H1 (cell line): Measurements from ENCODE around the gene GYPE. TPM values are rescaled to one million over a fixed set of nuclear protein-coding genes. Genes with fewer than 3 reads are reported as not detected.
"Not testable (repeated sequence)": the region's sequence is repeated elsewhere in the genome, so short reads cannot be mapped to it uniquely, and the experiment has no call there.

ENCODE experiments used
- CTCF ChIA-PET: fragments of 300-600 bp; sonication (Branson Sonifier 250); formaldehyde crosslinking; loops from one replicate; lab custom pipeline; 2021; ENCODE audit not compliant: partially characterized antibody; lab: Charles Lee
- POLR2A ChIA-PET: fragments of 300-600 bp; sonication (Branson Sonifier 250); formaldehyde crosslinking; loops from one replicate; lab custom pipeline; 2021; ENCODE audit warnings: inconsistent platforms; ENCODE audit not compliant: partially characterized antibody; lab: Charles Lee
- DNase-seq, 2 experiments: peaks; one replicate each; pipeline versions ENCODE4 v3.0.0 to v3.0.0-alpha.2; 2010 to 2022; ENCODE audit warnings: low spot score in 2 of 2, low read depth in 1 of 2, mixed read lengths in 1 of 2
- FAIRE-seq: peaks from 2 replicates; lab custom pipeline; 2011; peaks lifted over from hg19 to GRCh38; lab: Jason Lieb, UNC
- H2AFZ ChIP-seq: 2 replicates; pipeline ENCODE4 v1.8.1; 2012; ENCODE audit warnings: low read length, inconsistent platforms
- H2AK5ac ChIP-seq: 2 replicates; pipeline ENCODE4 v1.6.1; 2013; ENCODE audit warnings: low read depth, low read length
- H2BK120ac ChIP-seq: replicated peaks from 2 replicates; pipeline ENCODE3; 2013; ENCODE audit warnings: low read depth, low read length, inconsistent platforms
- H2BK12ac ChIP-seq: 2 replicates; pipeline ENCODE4 v1.6.1; 2013; ENCODE audit warnings: low read depth, low read length
- H2BK15ac ChIP-seq: 2 replicates; pipeline ENCODE4 v1.6.1; 2013; ENCODE audit warnings: low read length
- H2BK20ac ChIP-seq: 2 replicates; pipeline ENCODE4 v1.6.1; 2013; ENCODE audit warnings: low read length
- H2BK5ac ChIP-seq: 2 replicates; pipeline ENCODE4 v1.6.1; 2013; ENCODE audit warnings: low read depth, low read length
- H3K14ac ChIP-seq: 2 replicates; pipeline ENCODE4 v1.6.1; 2013; ENCODE audit warnings: inconsistent platforms; ENCODE audit not compliant: insufficient read length
- H3K18ac ChIP-seq: 2 replicates; pipeline ENCODE4 v1.6.1; 2013; ENCODE audit warnings: low read length; ENCODE audit errors: extremely low read depth
- H3K23ac ChIP-seq: 2 replicates; pipeline ENCODE4 v1.6.1; 2013; ENCODE audit warnings: inconsistent platforms; ENCODE audit not compliant: insufficient read length
- H3K23me2 ChIP-seq: 2 replicates; pipeline ENCODE4 v1.6.1; 2013; ENCODE audit warnings: low read depth, low read length
- H3K27ac ChIP-seq: 2 replicates; pipeline ENCODE4 v1.6.1; 2011; ENCODE audit warnings: low read depth, low read length, inconsistent platforms
- H3K27me3 ChIP-seq, 4 experiments: replicated peaks in 1 of 4; 1 replicate in 1 of 4; 2 replicates in 3 of 4; pipeline versions ENCODE4 v1.6.1 to v1.8.1; 2011 to 2013; ENCODE audit warnings: low read length in 3 of 4, mild to moderate bottlenecking in 3 of 4, inconsistent platforms in 2 of 4, mixed read lengths in 2 of 4, moderate library complexity in 1 of 4; ENCODE audit not compliant: control insufficient read depth in 3 of 4, insufficient read depth in 3 of 4; ENCODE audit errors: extremely low read depth in 1 of 4
- H3K36me3 ChIP-seq, 4 experiments: 2 replicates each; pipeline versions ENCODE4 v1.6.1 to v1.8.1; 2011 to 2013; ENCODE audit warnings: mild to moderate bottlenecking in 4 of 4, low read length in 3 of 4, moderate library complexity in 2 of 4, control low read depth in 1 of 4, inconsistent platforms in 1 of 4; ENCODE audit not compliant: insufficient read depth in 4 of 4, control insufficient read depth in 2 of 4
- H3K4ac ChIP-seq: replicated peaks from 2 replicates; pipeline ENCODE3; 2013; ENCODE audit warnings: low read length, low read depth, mixed read lengths, inconsistent platforms; ENCODE audit not compliant: insufficient read length
- H3K4me1 ChIP-seq, 4 experiments: replicated peaks in 1 of 4; 1 replicate in 1 of 4; 2 replicates in 3 of 4; pipeline versions ENCODE4 v1.6.1 to v1.8.1; 2011 to 2013; ENCODE audit warnings: low read length in 3 of 4, inconsistent platforms in 2 of 4, mixed read lengths in 1 of 4; ENCODE audit not compliant: insufficient read depth in 4 of 4, control insufficient read depth in 3 of 4
- H3K4me2 ChIP-seq, 2 experiments: 2 replicates each; pipeline versions ENCODE4 v1.6.1 to v1.8.1; 2011 to 2013; ENCODE audit warnings: low read depth in 2 of 2, low read length in 2 of 2, control low read depth in 1 of 2, inconsistent platforms in 1 of 2, mild to moderate bottlenecking in 1 of 2; ENCODE audit not compliant: insufficient read depth in 1 of 2
- H3K4me3 ChIP-seq, 4 experiments: fragments of 200-600, 300-600 bp in 1 of 4; sonication (generic), shearing (Covaris generic), sonication (Bioruptor Twin) in 1 of 4; 2 replicates each; pipeline versions ENCODE4 v1.5.1 to v1.8.1; 2011 to 2016; ENCODE audit warnings: low read length in 4 of 4, low read depth in 3 of 4, control low read depth in 2 of 4, inconsistent platforms in 2 of 4, mild to moderate bottlenecking in 2 of 4, mixed read lengths in 1 of 4, moderate library complexity in 1 of 4; ENCODE audit not compliant: insufficient read depth in 2 of 4; ENCODE audit errors: extremely low read depth in 1 of 4
- H3K56ac ChIP-seq: replicated peaks from 2 replicates; pipeline ENCODE3; 2013; ENCODE audit warnings: low read depth, mild to moderate bottlenecking, mixed read lengths, low read length, inconsistent platforms; ENCODE audit not compliant: insufficient read length
- H3K79me1 ChIP-seq: 2 replicates; pipeline ENCODE4 v1.6.1; 2013; ENCODE audit warnings: low read depth, low read length, control low read depth
- H3K79me2 ChIP-seq, 2 experiments: 2 replicates each; pipeline versions ENCODE4 v1.6.1 to v1.8.1; 2012 to 2013; ENCODE audit warnings: low read length in 2 of 2, mild to moderate bottlenecking in 2 of 2, inconsistent platforms in 1 of 2; ENCODE audit not compliant: insufficient read depth in 2 of 2, control insufficient read depth in 1 of 2
- H3K9ac ChIP-seq, 4 experiments: replicated peaks in 1 of 4; 1 replicate in 1 of 4; 2 replicates in 3 of 4; pipeline versions ENCODE4 v1.6.1 to v1.8.1; 2011 to 2013; ENCODE audit warnings: low read depth in 3 of 4, low read length in 3 of 4, control low read depth in 2 of 4, mild to moderate bottlenecking in 2 of 4, moderate library complexity in 2 of 4, inconsistent platforms in 1 of 4; ENCODE audit errors: extremely low read depth in 1 of 4
- H3K9me3 ChIP-seq, 2 experiments: 2 replicates each; pipeline versions ENCODE4 v1.6.1 to v1.8.1; 2012 to 2013; ENCODE audit warnings: mild to moderate bottlenecking in 2 of 2, moderate library complexity in 2 of 2, control low read depth in 1 of 2, inconsistent platforms in 1 of 2, low read depth in 1 of 2, low read length in 1 of 2, mixed read lengths in 1 of 2; ENCODE audit not compliant: insufficient read depth in 2 of 2
- H4K20me1 ChIP-seq, 2 experiments: replicated peaks in 1 of 2; 2 replicates each; pipeline versions ENCODE3 to v1.8.1; 2011 to 2013; ENCODE audit warnings: inconsistent platforms in 2 of 2, low read length in 2 of 2, mild to moderate bottlenecking in 1 of 2; ENCODE audit not compliant: insufficient read depth in 2 of 2, control insufficient read depth in 1 of 2
- H4K5ac ChIP-seq: 2 replicates; pipeline ENCODE4 v1.6.1; 2013; ENCODE audit warnings: low read length, low read depth, mixed read lengths, inconsistent platforms; ENCODE audit not compliant: insufficient read length
- H4K8ac ChIP-seq: 2 replicates; pipeline ENCODE4 v1.8.0; 2013; ENCODE audit warnings: mild to moderate bottlenecking, moderate library complexity, low read length, inconsistent platforms; ENCODE audit not compliant: insufficient read depth; ENCODE audit errors: extremely low read depth
- H4K91ac ChIP-seq: replicated peaks from 2 replicates; pipeline ENCODE3; 2013; ENCODE audit warnings: low read length, mixed read lengths, inconsistent platforms; ENCODE audit not compliant: insufficient read length
- WGBS, 2 experiments: shearing (Covaris generic) in 1 of 2; methylation state at CpG; one replicate each; pipeline versions ENCODE4 v1.1.6 to v1.1.7; 2013 to 2015; ENCODE audit warnings: low lambda C conversion rate in 2 of 2, mixed read lengths in 2 of 2, inconsistent platforms in 1 of 2, low coverage in 1 of 2, missing lambda C conversion rate in 1 of 2; ENCODE audit not compliant: insufficient replicate concordance in 2 of 2, insufficient coverage in 1 of 2, insufficient read length in 1 of 2; ENCODE audit errors: extremely low coverage in 1 of 2, missing lambda C conversion rate in 1 of 2; 5-methylcytosine and 5-hydroxymethylcytosine counted together
- polyA plus RNA-seq, 7 experiments: library from polyadenylated mRNA; depleted of rRNA in 3 of 7; stranded (reverse) in 5 of 7; unstranded in 2 of 7; fragments of >200 nt in 5 of 7; fragments of 200-250 nt in 2 of 7; gene quantifications; 1 replicate in 5 of 7; 2 replicates in 1 of 7; 4 replicates in 1 of 7; pipeline versions ENCODE4 v1.2.1 to v1.2.3, GENCODE V29; 2011 to 2013; ENCODE audit warnings: missing spikeins in 2 of 7, mixed read lengths in 2 of 7
- total RNA-seq: library from RNA; stranded (reverse); fragmentation: NEBNext Ultra II Directional; extraction: Animal tissue kit (Norgen Biotek cat#: 25700); gene quantifications from 2 replicates; pipeline ENCODE4 v1.2.1, GENCODE V29; 2021

The GYPE gene
- total and polyA plus RNA-seq, 2 of the 8 experiments (the other 6 are each of a cell fraction or from before 2014, with no cell fraction given) = not detected

GRCh38 chr4:143910906-143911305 is 5.5 kb upstream of the GYPE start:
- CTCF ChIA-PET, H3K4me3 ChIP-seq: not testable (repeated sequence)

More at GRCh38 chr4:143910906-143911305, 5.5 kb upstream of the GYPE start:
- H3K14ac ChIP-seq, DNase-seq, H2BK5ac ChIP-seq, H2AK5ac ChIP-seq, H3K79me2 ChIP-seq, H3K18ac ChIP-seq, H2BK12ac ChIP-seq, H3K23ac ChIP-seq, H3K4me2 ChIP-seq, H2BK20ac ChIP-seq, H3K27me3 ChIP-seq, H3K9me3 ChIP-seq, H3K4me1 ChIP-seq, H3K23me2 ChIP-seq, H3K79me1 ChIP-seq, H3K4ac ChIP-seq, H3K56ac ChIP-seq, H2BK15ac ChIP-seq, H3K27ac ChIP-seq, FAIRE-seq, H4K5ac ChIP-seq, POLR2A ChIA-PET, H4K20me1 ChIP-seq, H3K9ac ChIP-seq, H4K91ac ChIP-seq, H3K36me3 ChIP-seq, H2BK120ac ChIP-seq, H4K8ac ChIP-seq, H2AFZ ChIP-seq: not testable (repeated sequence)
- 92% methylated on average over 2 of the region's 2 CpGs; no CpG with 5 or more reads in 1 of the 2 experiments for WGBS, 2 experiments
